ENCODE measurements around the gene CCDC149.
A peak's percentile ranks its signal among the peaks of the same experiment; 100 is the strongest.

The CCDC149 gene

DNA sequence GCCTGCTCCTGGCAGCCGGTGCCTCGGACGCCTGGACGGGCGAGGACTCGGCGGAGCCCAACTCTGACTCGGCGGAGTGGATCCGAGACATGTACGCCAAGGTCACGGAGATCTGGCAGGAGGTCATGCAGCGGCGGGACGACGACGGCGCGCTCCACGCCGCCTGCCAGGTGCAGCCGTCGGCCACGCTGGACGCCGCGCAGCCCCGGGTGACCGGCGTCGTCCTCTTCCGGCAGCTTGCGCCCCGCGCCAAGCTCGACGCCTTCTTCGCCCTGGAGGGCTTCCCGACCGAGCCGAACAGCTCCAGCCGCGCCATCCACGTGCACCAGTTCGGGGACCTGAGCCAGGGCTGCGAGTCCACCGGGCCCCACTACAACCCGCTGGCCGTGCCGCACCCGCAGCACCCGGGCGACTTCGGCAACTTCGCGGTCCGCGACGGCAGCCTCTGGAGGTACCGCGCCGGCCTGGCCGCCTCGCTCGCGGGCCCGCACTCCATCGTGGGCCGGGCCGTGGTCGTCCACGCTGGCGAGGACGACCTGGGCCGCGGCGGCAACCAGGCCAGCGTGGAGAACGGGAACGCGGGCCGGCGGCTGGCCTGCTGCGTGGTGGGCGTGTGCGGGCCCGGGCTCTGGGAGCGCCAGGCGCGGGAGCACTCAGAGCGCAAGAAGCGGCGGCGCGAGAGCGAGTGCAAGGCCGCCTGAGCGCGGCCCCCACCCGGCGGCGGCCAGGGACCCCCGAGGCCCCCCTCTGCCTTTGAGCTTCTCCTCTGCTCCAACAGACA, 113.1 kb downstream of the CCDC149 start:
- no peak overlapping the region for H3K4me3 ChIP-seq (ENCODE audit: low read depth, low read length)
- TF ChIP-seq CTCF (IDR thresholded peaks at IDR 0.05; ENCODE audit: low read depth, low read length) = no peak

GRCh38 chr4:24799196-24799543, 113.7 kb downstream of the CCDC149 start:
- TF ChIP-seq CTCF (IDR thresholded peaks at IDR 0.05; ENCODE audit: low read depth, low read length) = no peak
- H3K4me3 ChIP-seq (ENCODE audit: low read depth, low read length) = no peak overlapping the region

- no peak overlapping the region for H3K4me3 ChIP-seq (ENCODE audit: low read depth, low read length)
- no peak for TF ChIP-seq CTCF (IDR thresholded peaks at IDR 0.05; ENCODE audit: low read depth, low read length)
Measured at GRCh38 chr4:24798036-24798610, 114.7 kb downstream of the CCDC149 start.

DNA sequence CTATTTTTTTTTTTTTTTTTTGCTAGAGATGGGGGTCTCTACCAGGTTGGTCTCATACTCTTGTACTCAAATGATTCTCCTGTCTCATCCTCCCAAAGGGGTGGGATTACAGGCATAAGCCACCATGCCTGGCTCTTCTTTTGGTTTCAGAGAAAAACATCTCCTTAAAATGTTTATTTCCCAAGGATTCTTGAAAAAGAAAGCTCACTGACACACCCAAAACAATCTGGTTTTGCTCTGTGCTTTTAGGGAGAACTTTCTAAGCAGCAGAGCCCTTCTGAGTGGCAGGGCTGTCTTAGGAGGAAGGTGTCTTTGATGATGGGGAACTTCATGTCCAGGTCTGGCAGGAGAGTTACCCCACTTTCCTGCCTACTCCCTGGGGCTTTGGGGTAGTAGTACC, 116.2 kb downstream of the CCDC149 start:
- TF ChIP-seq CTCF (IDR thresholded peaks at IDR 0.05; ENCODE audit: low read depth, low read length) = no peak
- H3K4me3 ChIP-seq (ENCODE audit: low read depth, low read length) = no peak overlapping the region

- H3K4me3 ChIP-seq (ENCODE audit: low read depth, low read length) = peak overlapping the region; percentile 21
Measured at GRCh38 chr4:24795666-24796381, 117.0 kb downstream of the CCDC149 start.

GRCh38 chr4:24794916-24795665, 117.8 kb downstream of the CCDC149 start, which contains the start of gene SOD3:
TSS of gene SOD3 (plus strand) at chr4:24795573. CDS start at chr4:24799522, 3,949 bp downstream.
- H3K4me3 ChIP-seq (ENCODE audit: low read depth, low read length) = peak within 1 kb of the TSS; percentile 21
- TF ChIP-seq CTCF (IDR thresholded peaks at IDR 0.05; ENCODE audit: low read depth, low read length) = no peak

More at GRCh38 chr4:24795666-24796381, 117.0 kb downstream of the CCDC149 start:
- no peak for TF ChIP-seq CTCF (IDR thresholded peaks at IDR 0.05; ENCODE audit: low read depth, low read length)

All from WI38 (cell line).